ENCODE results near the gene IPO13. TPM values are rescaled to one million over a fixed set of nuclear protein-coding genes. Genes with fewer than 3 reads are reported as not detected.

IPO13 gene
- total and polyA plus RNA-seq, 2 donors from 2014 or later, result 33.8 to 56.1 TPM

GRCh38 chr1:43995984-43996732 lies 49.4 kb downstream of the IPO13 start:
- Histone ChIP-seq H3K27me3 (ENCODE audit: control insufficient read depth, insufficient read depth, low read length) (no peaks in the 10 kb centered on the region), H3K9me3 (ENCODE audit: control insufficient read depth in 2 of 3, insufficient read depth in 1 of 3, low read length in 3 of 3) (no peaks in the 10 kb centered on the region), H3K4me3 (ENCODE audit: low read length in 3 of 3) (no peak overlapping the region), H3K27ac (ENCODE audit: low read depth in 2 of 2, low read length in 2 of 2) (no peak overlapping the region), H3K4me1 (ENCODE audit: control insufficient read depth in 2 of 3, insufficient read depth in 2 of 3, low read depth in 1 of 3, low read length in 3 of 3) (peaks cover 0 to 9% (median 0%) of the 10 kb centered on the region in 3 donors), H3K9ac (ENCODE audit: low read length in 3 of 3) (no peak overlapping the region), H3K36me3 (ENCODE audit: control insufficient read depth in 2 of 3, insufficient read depth in 3 of 3, low read length in 3 of 3) (no peaks in the 10 kb centered on the region)
- DNase-seq (no peak), FAIRE-seq (no peak)
- intact Hi-C loops (cut with DNase I), result no loop called here
- TF ChIP-seq CTCF (IDR thresholded peaks at IDR 0.05; ENCODE audit: borderline replicate concordance, extremely low read depth, insufficient read depth), result no peak

- no peak for TF ChIP-seq CTCF (IDR thresholded peaks at IDR 0.05; ENCODE audit: borderline replicate concordance, extremely low read depth, insufficient read depth)
- no peak overlapping the region for H3K9ac ChIP-seq (ENCODE audit: low read length in 3 of 3)
- no peak for FAIRE-seq
- no peak overlapping the region for H3K27ac ChIP-seq (ENCODE audit: low read depth in 2 of 2, low read length in 2 of 2)
- no peaks in the 10 kb centered on the region for H3K9me3 ChIP-seq (ENCODE audit: control insufficient read depth in 2 of 3, insufficient read depth in 1 of 3, low read length in 3 of 3)
- no peaks in the 10 kb centered on the region for H3K36me3 ChIP-seq (ENCODE audit: control insufficient read depth in 2 of 3, insufficient read depth in 3 of 3, low read length in 3 of 3)
- H3K4me3 ChIP-seq (ENCODE audit: low read length in 3 of 3), result no peak overlapping the region
- no peaks in the 10 kb centered on the region for H3K27me3 ChIP-seq (ENCODE audit: control insufficient read depth, insufficient read depth, low read length)
- H3K4me1 ChIP-seq (ENCODE audit: control insufficient read depth in 2 of 3, insufficient read depth in 2 of 3, low read depth in 1 of 3, low read length in 3 of 3), result peaks cover 0 to 8% (median 0%) of the 10 kb centered on the region in 3 donors
- DNase-seq, result no peak
- intact Hi-C loops (cut with DNase I), result no loop called here
These were observed 50.0 kb downstream of the IPO13 start for GRCh38 chr1:43996733-43997115.

- no peaks in the 10 kb centered on the region for H3K27me3 ChIP-seq (ENCODE audit: control insufficient read depth, insufficient read depth, low read length)
- no peak for DNase-seq
- peaks cover 0 to 4% (median 0%) of the 10 kb centered on the region in 3 donors for H3K4me1 ChIP-seq (ENCODE audit: control insufficient read depth in 2 of 3, insufficient read depth in 2 of 3, low read depth in 1 of 3, low read length in 3 of 3)
- no peak overlapping the region for H3K27ac ChIP-seq (ENCODE audit: low read depth in 2 of 2, low read length in 2 of 2)
- no peak for FAIRE-seq
- no peaks in the 10 kb centered on the region for H3K36me3 ChIP-seq (ENCODE audit: control insufficient read depth in 2 of 3, insufficient read depth in 3 of 3, low read length in 3 of 3)
- no peak for TF ChIP-seq CTCF (IDR thresholded peaks at IDR 0.05; ENCODE audit: borderline replicate concordance, extremely low read depth, insufficient read depth)
- no peak overlapping the region for H3K4me3 ChIP-seq (ENCODE audit: low read length in 3 of 3)
- intact Hi-C loops (cut with DNase I), result no loop called here
- no peak overlapping the region for H3K9ac ChIP-seq (ENCODE audit: low read length in 3 of 3)
- no peaks in the 10 kb centered on the region for H3K9me3 ChIP-seq (ENCODE audit: control insufficient read depth in 2 of 3, insufficient read depth in 1 of 3, low read length in 3 of 3)
These were observed 50.7 kb downstream of the IPO13 start for GRCh38 chr1:43997295-43997999.

All from kidney (tissue), 14 donors.